IMR-90 (cell line): Measurements from ENCODE around the gene CASP1. TPM values are rescaled to one million over a fixed set of nuclear protein-coding genes. Genes with fewer than 3 reads are reported as not detected.

ENCODE experiments used
- ATAC-seq: fragments of 200-7000 bp; cut with Tn5 transposase; 2 replicates; pipeline ENCODE4 v1.9.1; 2020; ENCODE audit warnings: low read depth, mild to moderate bottlenecking, moderate library complexity
- BruUV-seq: library from RNA; stranded (reverse); fragments of 400-500 nt; replicated peaks from 2 replicates; lab custom pipeline; 2021; lab: Mats Ljungman, UMichigan
- CTCF ChIA-PET: fragments of 300-600 bp; formaldehyde crosslinking; extraction: SDS; loops from one replicate; lab custom pipeline; 2021; ENCODE audit warnings: antibody characterized with exemption; lab: Yijun Ruan, JAX
- POLR2A ChIA-PET: fragments of 300-600 bp; sonication (Branson Sonifier 250); formaldehyde crosslinking; loops from one replicate; lab custom pipeline; 2022; ENCODE audit warnings: antibody characterized with exemption; ENCODE audit not compliant: unreplicated experiment; lab: Charles Lee
- DNase-seq: peaks from one replicate; pipeline ENCODE4 v3.0.0; 2013
- H2AFZ ChIP-seq: replicated peaks from 2 replicates; pipeline ENCODE3; 2013; ENCODE audit warnings: low read length, mild to moderate bottlenecking; ENCODE audit not compliant: poor library complexity
- H2AK5ac ChIP-seq: 2 replicates; pipeline ENCODE4 v1.6.1; 2013; ENCODE audit warnings: low read depth, low read length, inconsistent platforms
- H2AK9ac ChIP-seq: replicated peaks from 2 replicates; pipeline ENCODE3; 2013; ENCODE audit warnings: mild to moderate bottlenecking, low read depth, low read length, moderate library complexity; ENCODE audit not compliant: poor library complexity
- H2BK120ac ChIP-seq: 2 replicates; pipeline ENCODE4 v1.6.1; 2013; ENCODE audit warnings: low read depth, low read length, inconsistent platforms
- H2BK15ac ChIP-seq: 3 replicates; pipeline ENCODE4 v1.6.1; 2013; ENCODE audit warnings: low read depth, low read length, inconsistent platforms
- H2BK20ac ChIP-seq: 2 replicates; pipeline ENCODE4 v1.6.1; 2013; ENCODE audit warnings: low read depth, mild to moderate bottlenecking, inconsistent platforms, low read length, moderate library complexity
- H2BK5ac ChIP-seq: 2 replicates; pipeline ENCODE4 v1.6.1; 2013; ENCODE audit warnings: mild to moderate bottlenecking, low read depth, low read length, inconsistent platforms; ENCODE audit not compliant: poor library complexity, severe bottlenecking
- H3K14ac ChIP-seq: replicated peaks from 2 replicates; pipeline ENCODE4 v1.6.1; 2013; ENCODE audit warnings: low read depth, low read length, inconsistent platforms
- H3K18ac ChIP-seq: 2 replicates; pipeline ENCODE4 v1.6.1; 2013; ENCODE audit warnings: low read depth, low read length, control low read depth
- H3K23ac ChIP-seq: 2 replicates; pipeline ENCODE4 v1.6.1; 2013; ENCODE audit warnings: low read depth, low read length, inconsistent platforms
- H3K27ac ChIP-seq: 2 replicates; pipeline ENCODE4 v1.5.1; 2013; ENCODE audit warnings: mild to moderate bottlenecking, control low read depth, low read length; ENCODE audit not compliant: insufficient read depth
- H3K27me3 ChIP-seq: 2 replicates; pipeline ENCODE4 v1.6.1; 2013; ENCODE audit warnings: low read length; ENCODE audit not compliant: control insufficient read depth, insufficient read depth
- H3K36me3 ChIP-seq: 2 replicates; pipeline ENCODE4 v1.6.1; 2013; ENCODE audit warnings: low read length, mixed read lengths; ENCODE audit not compliant: control insufficient read depth, insufficient read depth
- H3K4ac ChIP-seq: 2 replicates; pipeline ENCODE4 v1.6.1; 2013; ENCODE audit warnings: low read depth, low read length, inconsistent platforms
- H3K4me1 ChIP-seq: 2 replicates; pipeline ENCODE4 v1.6.1; 2013; ENCODE audit warnings: low read length, mixed read lengths; ENCODE audit not compliant: control insufficient read depth, insufficient read depth
- H3K4me2 ChIP-seq: 2 replicates; pipeline ENCODE4 v1.6.1; 2013; ENCODE audit warnings: low read depth, mild to moderate bottlenecking, control low read depth, low read length, moderate library complexity
- H3K4me3 ChIP-seq: 2 replicates; pipeline ENCODE4 v1.5.1; 2013; ENCODE audit warnings: low read depth, mild to moderate bottlenecking, control low read depth, low read length, moderate library complexity; ENCODE audit not compliant: insufficient read depth
- H3K56ac ChIP-seq: 2 replicates; pipeline ENCODE4 v1.6.1; 2013; ENCODE audit warnings: low read length, inconsistent platforms; ENCODE audit not compliant: insufficient read depth; ENCODE audit errors: extremely low read depth
- H3K79me1 ChIP-seq, 2 experiments: 2 replicates each; pipeline ENCODE4 v1.6.1; 2013; ENCODE audit warnings: low read length in 2 of 2, inconsistent platforms in 1 of 2, low read depth in 1 of 2
- H3K9ac ChIP-seq: 2 replicates; pipeline ENCODE4 v1.6.1; 2013; ENCODE audit warnings: low read depth, low read length, control low read depth
- H3K9me1 ChIP-seq: 2 replicates; pipeline ENCODE4 v1.6.1; 2013; ENCODE audit warnings: low read length, inconsistent platforms; ENCODE audit not compliant: insufficient read depth
- H3K9me3 ChIP-seq: 2 replicates; pipeline ENCODE4 v1.6.1; 2013; ENCODE audit warnings: low read length; ENCODE audit not compliant: control insufficient read depth, insufficient read depth
- H4K20me1 ChIP-seq: 2 replicates; pipeline ENCODE4 v1.6.1; 2013; ENCODE audit warnings: low read length, inconsistent platforms; ENCODE audit not compliant: insufficient read depth
- H4K5ac ChIP-seq: 2 replicates; pipeline ENCODE4 v1.6.1; 2013; ENCODE audit warnings: mild to moderate bottlenecking, low read depth, low read length, control low read depth
- H4K8ac ChIP-seq, 2 experiments: 2 replicates each; pipeline ENCODE4 v1.6.1; 2013; ENCODE audit warnings: low read depth in 2 of 2, low read length in 2 of 2, control low read depth in 1 of 2, inconsistent platforms in 1 of 2
- H4K91ac ChIP-seq: 2 replicates; pipeline ENCODE4 v1.6.1; 2013; ENCODE audit warnings: low read depth, low read length, inconsistent platforms; ENCODE audit not compliant: insufficient read depth
- BHLHE40 ChIP-seq: fragments of 150-350 bp; IDR thresholded peaks from 2 replicates; pipeline ENCODE4 v1.6.1; 2016; ENCODE audit warnings: mild to moderate bottlenecking, low read depth, low read length
- CHD1 ChIP-seq: IDR thresholded peaks from 2 replicates; pipeline ENCODE4 v1.6.1; 2012; ENCODE audit warnings: low read depth, low read length, improper control_type of control experiment
- CTCF ChIP-seq: conservative IDR thresholded peaks from 2 replicates; pipeline ENCODE4 v1.5.1; 2012; ENCODE audit warnings: mild to moderate bottlenecking, low read depth, low read length, improper control_type of control experiment
- ELK1 ChIP-seq: fragments of 150-350 bp; IDR thresholded peaks from 2 replicates; pipeline ENCODE4 v1.6.1; 2016; ENCODE audit warnings: low read depth, mild to moderate bottlenecking, low read length, moderate library complexity, borderline replicate concordance
- FOS ChIP-seq: fragments of 150-350 bp; IDR thresholded peaks from 2 replicates; pipeline ENCODE4 v1.6.1; 2016; ENCODE audit warnings: low read depth, low read length
- MAFK ChIP-seq: IDR thresholded peaks from 2 replicates; pipeline ENCODE4 v1.6.1; 2012; ENCODE audit warnings: low read depth, low read length, improper control_type of control experiment
- MAZ ChIP-seq: IDR thresholded peaks from 2 replicates; pipeline ENCODE4 v1.6.1; 2012; ENCODE audit warnings: low read depth, mild to moderate bottlenecking, low read length, improper control_type of control experiment, moderate library complexity, borderline replicate concordance
- MXI1 ChIP-seq: IDR thresholded peaks from 2 replicates; pipeline ENCODE4 v1.6.1; 2012; ENCODE audit warnings: low read depth, mild to moderate bottlenecking, low read length, moderate library complexity, borderline replicate concordance
- NFE2L2 ChIP-seq: fragments of 150-350 bp; IDR thresholded peaks from 2 replicates; pipeline ENCODE4 v1.6.1; 2016; ENCODE audit warnings: low read depth, mild to moderate bottlenecking, low read length
- RAD21 ChIP-seq: IDR thresholded peaks from 2 replicates; pipeline ENCODE4 v1.6.1; 2012; ENCODE audit warnings: low read length, improper control_type of control experiment
- RCOR1 ChIP-seq: IDR thresholded peaks from 2 replicates; pipeline ENCODE4 v1.6.1; 2012; ENCODE audit warnings: mild to moderate bottlenecking, low read length, improper control_type of control experiment; ENCODE audit not compliant: insufficient replicate concordance
- RFX5 ChIP-seq: IDR thresholded peaks from 2 replicates; pipeline ENCODE4 v1.8.0; 2012; ENCODE audit warnings: low read depth, mild to moderate bottlenecking, low read length, moderate library complexity
- SMC3 ChIP-seq: fragments of 150-350 bp; IDR thresholded peaks from 2 replicates; pipeline ENCODE4 v1.6.1; 2016; ENCODE audit warnings: low read depth, mild to moderate bottlenecking, antibody characterized with exemption, low read length, moderate library complexity
- USF2 ChIP-seq: fragments of 150-350 bp; IDR thresholded peaks from 2 replicates; pipeline ENCODE4 v1.6.1; 2017; ENCODE audit warnings: mild to moderate bottlenecking, antibody characterized with exemption, low read length, low read depth
- WGBS, 2 experiments: methylation state at CpG; one replicate each; pipeline versions ENCODE4 v1.1.5 to v1.1.7; 2013; ENCODE audit warnings: missing lambda C conversion rate in 2 of 2; ENCODE audit not compliant: insufficient read length in 1 of 2; ENCODE audit errors: extremely low coverage in 2 of 2; 5-methylcytosine and 5-hydroxymethylcytosine counted together
- dilution Hi-C: fragments of 300-500 bp; cut with HindIII; formaldehyde crosslinking; loops from one replicate; pipeline ENCODE4 v1.14.3; 2018; ENCODE audit warnings: low sequenced_read_pairs; ENCODE audit not compliant: unreplicated experiment
- in situ Hi-C: fragments of 300-500 bp; cut with MboI; formaldehyde crosslinking; loops from 3 replicates; pipeline ENCODE4 v1.14.3; 2019; ENCODE audit warnings: low sequenced_read_pairs, inconsistent platforms, mixed read lengths
- intact Hi-C: fragments of 100-400 bp; cut with micrococcal nuclease; formaldehyde crosslinking; loops from 2 replicates; pipeline ENCODE4 v1.10.0; 2022
- polyA plus RNA-seq, 3 experiments: library from polyadenylated mRNA; depleted of rRNA; stranded (reverse); fragments of >200 nt; gene quantifications; 2 replicates each; pipeline ENCODE4 v1.2.3, GENCODE V29; 2012; ENCODE audit warnings: low replicate concordance in 1 of 3
- total RNA-seq: library from RNA; depleted of rRNA; stranded (reverse); fragments of >200 nt; gene quantifications from 2 replicates; pipeline ENCODE4 v1.2.3, GENCODE V29; 2012

Gene CASP1
- total and polyA plus RNA-seq, 2 of the 4 experiments (the other 2 are of a cell fraction) = 12.5 to 31.2 TPM

GRCh38 chr11:105074166-105074530, 39.2 kb upstream of the CASP1 start:
- Histone ChIP-seq H4K5ac (no peak overlapping the region), H3K79me1 (no peaks in the 10 kb centered on the region), H3K36me3 (no peaks in the 10 kb centered on the region), H4K20me1 (no peaks in the 10 kb centered on the region), H3K9me1 (0 out of 2 replicates have a peak, but pooled peaks cover 2% of the 10 kb centered on the region), H2BK5ac (no peak overlapping the region), H4K91ac (no peak overlapping the region), H3K4me1 (no peaks in the 10 kb centered on the region; the same call in 1 of the 2 replicates), H2AFZ (no peak overlapping the region), H2BK20ac (no peak overlapping the region), H3K9ac (no peak overlapping the region), H3K14ac (no peak overlapping the region), H3K27ac (no peak overlapping the region), H2BK15ac (no peak overlapping the region), H2BK120ac (no peak overlapping the region), H3K18ac (no peak overlapping the region), H3K23ac (no peak overlapping the region), H3K4ac (no peak overlapping the region), H4K8ac (no peak overlapping the region), H2AK5ac (no peak overlapping the region), H3K4me2 (no peak overlapping the region), H3K9me3 (no peaks in the 10 kb centered on the region), H3K4me3 (no peak overlapping the region), H3K27me3 (no peaks in the 10 kb centered on the region), H2AK9ac (no peak overlapping the region), H3K56ac (no peak overlapping the region)
- no TSS peak for BruUV-seq
- in situ Hi-C loops (no loop called here), dilution Hi-C loops (no loop called here), intact Hi-C loops (no loop called here)
- POLR2A ChIA-PET = no interaction called here
- ATAC-seq (no peak), DNase-seq (no peak)
- CTCF ChIA-PET = no interaction called here
- TF ChIP-seq CTCF (no peak), MAFK (no peak), ELK1 (no peak), CHD1 (no peak), RFX5 (no peak), SMC3 (no peak), MXI1 (no peak), RCOR1 (no peak), MAZ (no peak), RAD21 (no peak), FOS (no peak), USF2 (no peak), BHLHE40 (no peak), NFE2L2 (no peak)
- WGBS, 2 experiments = 100% methylated on average over 1 of the region's 2 CpGs; no CpG with 5 or more reads in 1 of the 2 experiments
